Neuronal stem cell (in vitro differentiated cells): ENCODE data around the gene SHC3.

ENCODE experiments used
- DNase-seq: peaks from one replicate; pipeline ENCODE4 v3.0.0-alpha.2; 2013; ENCODE audit warnings: low spot score
- H2AFZ ChIP-seq: one replicate; pipeline ENCODE4 v1.6.1; 2013; ENCODE audit warnings: mild to moderate bottlenecking, low read length, inconsistent platforms
- H2AK5ac ChIP-seq: 2 replicates; pipeline ENCODE4 v1.6.1; 2013; ENCODE audit warnings: low read depth, mild to moderate bottlenecking, inconsistent platforms, low read length, moderate library complexity, mixed read lengths
- H2BK120ac ChIP-seq: 2 replicates; pipeline ENCODE4 v1.6.1; 2013; ENCODE audit warnings: low read depth, mild to moderate bottlenecking, inconsistent platforms, low read length, moderate library complexity, mixed read lengths
- H2BK12ac ChIP-seq: one replicate; pipeline ENCODE4 v1.6.1; 2013; ENCODE audit warnings: low read length, inconsistent platforms
- H2BK15ac ChIP-seq: 2 replicates; pipeline ENCODE4 v1.6.1; 2013; ENCODE audit warnings: mild to moderate bottlenecking, low read length, inconsistent platforms, mixed read lengths
- H2BK5ac ChIP-seq: one replicate; pipeline ENCODE4 v1.6.1; 2013; ENCODE audit warnings: inconsistent platforms, mild to moderate bottlenecking, low read length, moderate library complexity
- H3K14ac ChIP-seq: one replicate; pipeline ENCODE4 v1.6.1; 2013; ENCODE audit warnings: low read length, inconsistent platforms
- H3K18ac ChIP-seq: 2 replicates; pipeline ENCODE4 v1.6.1; 2013; ENCODE audit warnings: low read length, inconsistent platforms
- H3K23ac ChIP-seq: 2 replicates; pipeline ENCODE4 v1.6.1; 2013; ENCODE audit warnings: low read depth, mild to moderate bottlenecking, mixed read lengths, low read length, inconsistent platforms; ENCODE audit not compliant: poor library complexity
- H3K27ac ChIP-seq: replicated peaks from 3 replicates; pipeline ENCODE4 v1.5.1; 2013; ENCODE audit warnings: low read length, inconsistent platforms
- H3K27me3 ChIP-seq, 3 experiments: 2 replicates each; pipeline ENCODE4 v1.6.1; 2013; ENCODE audit warnings: low read length in 3 of 3, mild to moderate bottlenecking in 2 of 3, inconsistent platforms in 1 of 3, low read depth in 1 of 3, mixed read lengths in 1 of 3, moderate library complexity in 1 of 3; ENCODE audit not compliant: control insufficient read depth in 3 of 3, insufficient read depth in 3 of 3
- H3K36me3 ChIP-seq, 2 donors: replicated peaks in 1 of 2; 2 replicates each; pipeline ENCODE4 v1.6.1; 2013; ENCODE audit warnings: low read length in 2 of 2; ENCODE audit not compliant: control insufficient read depth in 2 of 2, insufficient read depth in 2 of 2
- H3K4ac ChIP-seq: 2 replicates; pipeline ENCODE4 v1.6.1; 2013; ENCODE audit warnings: inconsistent platforms, mild to moderate bottlenecking, low read length, moderate library complexity
- H3K4me1 ChIP-seq, 2 donors: 1 replicate in 1 of 2; 2 replicates in 1 of 2; pipeline ENCODE4 v1.6.1; 2013; ENCODE audit warnings: low read length in 2 of 2, low read depth in 1 of 2; ENCODE audit not compliant: control insufficient read depth in 2 of 2, insufficient read depth in 1 of 2
- H3K4me2 ChIP-seq: one replicate; pipeline ENCODE4 v1.6.1; 2013; ENCODE audit warnings: mild to moderate bottlenecking, low read length, inconsistent platforms; ENCODE audit not compliant: insufficient read depth, poor library complexity, severe bottlenecking
- H3K4me3 ChIP-seq, 2 donors: 2 replicates each; pipeline ENCODE4 v1.5.1; 2013; ENCODE audit warnings: low read length in 2 of 2, mild to moderate bottlenecking in 2 of 2, inconsistent platforms in 1 of 2, moderate library complexity in 1 of 2
- H3K79me1 ChIP-seq: one replicate; pipeline ENCODE4 v1.6.1; 2013; ENCODE audit warnings: low read depth, mild to moderate bottlenecking, inconsistent platforms, low read length, moderate library complexity
- H3K9ac ChIP-seq: one replicate; pipeline ENCODE4 v1.6.1; 2013; ENCODE audit warnings: mild to moderate bottlenecking, low read depth, low read length, inconsistent platforms; ENCODE audit not compliant: poor library complexity
- H3K9me3 ChIP-seq, 2 donors: replicated peaks in 1 of 2; 2 replicates each; pipeline versions ENCODE3 to v1.6.1; 2013; ENCODE audit warnings: low read length in 2 of 2, mild to moderate bottlenecking in 2 of 2, inconsistent platforms in 1 of 2, low read depth in 1 of 2, mixed read lengths in 1 of 2, moderate library complexity in 1 of 2; ENCODE audit not compliant: control insufficient read depth in 2 of 2, insufficient read depth in 1 of 2
- H4K8ac ChIP-seq: one replicate; pipeline ENCODE4 v1.6.1; 2013; ENCODE audit warnings: low read depth, mild to moderate bottlenecking, inconsistent platforms, low read length, moderate library complexity
- H4K91ac ChIP-seq: one replicate; pipeline ENCODE4 v1.6.1; 2013; ENCODE audit warnings: low read length, low read depth, mild to moderate bottlenecking, inconsistent platforms; ENCODE audit not compliant: poor library complexity
- WGBS, 2 donors: extraction: QIAGEN DNeasy Blood & Tissue Kit; methylation state at CpG; one replicate each; pipeline ENCODE4 v1.1.7; 2013; ENCODE audit warnings: missing lambda C conversion rate in 2 of 2, mixed read lengths in 1 of 2; ENCODE audit not compliant: insufficient read length in 2 of 2, insufficient replicate concordance in 1 of 2; ENCODE audit errors: extremely low coverage in 2 of 2; 5-methylcytosine and 5-hydroxymethylcytosine counted together

Gene SHC3

GRCh38 chr9:89024727-89025126, 153.9 kb downstream of the SHC3 start:
- Histone ChIP-seq H4K91ac (no peak overlapping the region), H3K27ac (no peak overlapping the region), H3K18ac (no peak overlapping the region), H2BK15ac (no peak overlapping the region), H3K9ac (no peak overlapping the region), H3K4me1 (peaks cover 4 to 15% of the 10 kb centered on the region in 2 donors), H3K4me2 (no peak overlapping the region), H4K8ac (no peak overlapping the region), H2AFZ (no peak overlapping the region), H3K9me3 (peaks cover 1 to 10% of the 10 kb centered on the region in 2 donors), H3K4me3 (no peak overlapping the region), H3K14ac (no peak overlapping the region), H3K36me3 (peaks cover 0 to 65% of the 10 kb centered on the region in 2 donors), H2BK12ac (no peak overlapping the region), H2BK5ac (no peak overlapping the region), H3K27me3 (no peaks in the 10 kb centered on the region), H3K23ac (no peak overlapping the region), H3K4ac (no peak overlapping the region), H2BK120ac (no peak overlapping the region), H3K79me1 (peaks cover 1% of the 10 kb centered on the region), H2AK5ac (no peak overlapping the region)
- no peak for DNase-seq
- no CpG with 5 or more reads among the region's 4 CpGs for WGBS, 2 donors

- peaks cover 4 to 15% of the 10 kb centered on the region in 2 donors for H3K4me1 ChIP-seq
- H2AK5ac ChIP-seq: no peak overlapping the region
- no peak overlapping the region for H3K9ac ChIP-seq
- H3K27ac ChIP-seq: no peak overlapping the region
- no peak overlapping the region for H3K4ac ChIP-seq
- no peaks in the 10 kb centered on the region for H3K27me3 ChIP-seq
- no peak overlapping the region for H4K8ac ChIP-seq
- no peak overlapping the region for H2AFZ ChIP-seq
- H2BK12ac ChIP-seq: no peak overlapping the region
- H2BK5ac ChIP-seq: no peak overlapping the region
- H4K91ac ChIP-seq: no peak overlapping the region
- WGBS, 2 donors: no CpG with 5 or more reads among the region's 3 CpGs
- H3K4me2 ChIP-seq: no peak overlapping the region
- H3K4me3 ChIP-seq: no peak overlapping the region
- H3K79me1 ChIP-seq: peaks cover 1% of the 10 kb centered on the region
- H2BK120ac ChIP-seq: no peak overlapping the region
- H3K18ac ChIP-seq: no peak overlapping the region
- no peak for DNase-seq
- H3K9me3 ChIP-seq: peaks cover 1 to 7% of the 10 kb centered on the region in 2 donors
- no peak overlapping the region for H3K14ac ChIP-seq
- no peak overlapping the region for H2BK15ac ChIP-seq
- peaks cover 0 to 66% of the 10 kb centered on the region in 2 donors for H3K36me3 ChIP-seq
- no peak overlapping the region for H3K23ac ChIP-seq
Observed at GRCh38 chr9:89023740-89024139, 154.9 kb downstream of the SHC3 start.

- H2AFZ ChIP-seq: no peak overlapping the region
- H3K9me3 ChIP-seq: peaks cover 1 to 7% of the 10 kb centered on the region in 2 donors
- H2BK120ac ChIP-seq: no peak overlapping the region
- H3K27ac ChIP-seq: no peak overlapping the region
- no peak for DNase-seq
- H3K36me3 ChIP-seq: peaks cover 0 to 64% of the 10 kb centered on the region in 2 donors
- H3K4me1 ChIP-seq: peaks cover 4 to 15% of the 10 kb centered on the region in 2 donors
- peaks cover 1% of the 10 kb centered on the region for H3K79me1 ChIP-seq
- no peak overlapping the region for H3K4me2 ChIP-seq
- no peak overlapping the region for H3K18ac ChIP-seq
- no peak overlapping the region for H2BK5ac ChIP-seq
- no peak overlapping the region for H4K91ac ChIP-seq
- H3K9ac ChIP-seq: no peak overlapping the region
- H3K4me3 ChIP-seq: no peak overlapping the region
- no peak overlapping the region for H3K14ac ChIP-seq
- no peak overlapping the region for H2AK5ac ChIP-seq
- no peak overlapping the region for H4K8ac ChIP-seq
- H3K27me3 ChIP-seq: no peaks in the 10 kb centered on the region
- H2BK15ac ChIP-seq: no peak overlapping the region
- H2BK12ac ChIP-seq: no peak overlapping the region
- H3K4ac ChIP-seq: no peak overlapping the region
- H3K23ac ChIP-seq: no peak overlapping the region
- WGBS, 2 donors: no CpG with 5 or more reads among the region's 2 CpGs
Observed at GRCh38 chr9:89022902-89023301, 155.7 kb downstream of the SHC3 start.

GRCh38 chr9:89022001-89022759, 156.4 kb downstream of the SHC3 start:
- no peak overlapping the region for H3K4me3 ChIP-seq
- no CpG with 5 or more reads among the region's 15 CpGs for WGBS, 2 donors

More at GRCh38 chr9:89022001-89022759, 156.4 kb downstream of the SHC3 start:
- Histone ChIP-seq H3K79me1 (peaks cover 1% of the 10 kb centered on the region), H3K4ac (no peak overlapping the region), H2AFZ (no peak overlapping the region), H2BK5ac (no peak overlapping the region), H2BK12ac (no peak overlapping the region), H2BK120ac (no peak overlapping the region), H3K36me3 (peaks cover 0 to 60% of the 10 kb centered on the region in 2 donors), H3K18ac (peak overlapping the region; percentile 38), H3K4me2 (no peak overlapping the region), H3K14ac (no peak overlapping the region), H3K9me3 (peaks cover 1 to 7% of the 10 kb centered on the region in 2 donors), H2BK15ac (no peak overlapping the region), H3K27ac (no peak overlapping the region), H3K23ac (no peak overlapping the region), H4K8ac (no peak overlapping the region), H3K9ac (no peak overlapping the region), H2AK5ac (no peak overlapping the region), H3K27me3 (no peaks in the 10 kb centered on the region), H3K4me1 (peaks cover 4 to 15% of the 10 kb centered on the region in 2 donors), H4K91ac (no peak overlapping the region)
- DNase-seq: no peak
